Parathyroid adenoma (tissue), 2 donors: ENCODE measurements around the gene ZNF780B.

ENCODE experiments used
- H2AFZ ChIP-seq: fragments of 300-600 bp; sonication (generic); one replicate; pipeline ENCODE4 v1.7.0; 2017; ENCODE audit warnings: antibody characterized with exemption, mild to moderate bottlenecking
- H3K27ac ChIP-seq: fragments of 300-600 bp; sonication (generic); one replicate; pipeline ENCODE4 v1.7.0; 2017
- H3K27me3 ChIP-seq: fragments of 300-600 bp; sonication (generic); one replicate; pipeline ENCODE4 v1.7.0; 2017; ENCODE audit warnings: low read length; ENCODE audit not compliant: control insufficient read depth, insufficient read depth
- H3K36me3 ChIP-seq: fragments of 300-600 bp; sonication (generic); one replicate; pipeline ENCODE4 v1.7.0; 2017; ENCODE audit warnings: low read length; ENCODE audit not compliant: control insufficient read depth, insufficient read depth
- H3K4me1 ChIP-seq: fragments of 300-600 bp; sonication (generic); one replicate; pipeline ENCODE4 v1.7.0; 2017; ENCODE audit warnings: control low read depth
- H3K4me2 ChIP-seq: fragments of 300-600 bp; sonication (generic); one replicate; pipeline ENCODE4 v1.7.0; 2017; ENCODE audit warnings: low read length
- H3K4me3 ChIP-seq: fragments of 300-600 bp; sonication (generic); one replicate; pipeline ENCODE4 v1.7.0; 2017; ENCODE audit warnings: low read depth, low read length
- H3K79me2 ChIP-seq: fragments of 300-600 bp; sonication (generic); one replicate; pipeline ENCODE4 v1.7.0; 2017; ENCODE audit warnings: control low read depth
- H3K9ac ChIP-seq: fragments of 300-600 bp; sonication (generic); one replicate; pipeline ENCODE4 v1.7.0; 2017; ENCODE audit warnings: mild to moderate bottlenecking
- H3K9me3 ChIP-seq: fragments of 300-600 bp; sonication (generic); one replicate; pipeline ENCODE4 v1.7.0; 2017; ENCODE audit warnings: low read length; ENCODE audit not compliant: control insufficient read depth
- CTCF ChIP-seq: fragments of 300-600 bp; sonication (generic); IDR thresholded peaks from one replicate; pipeline ENCODE4 v1.7.0; 2017; ENCODE audit warnings: antibody characterized with exemption, mild to moderate bottlenecking
- donor health status: primary hyperparathyroidism.

ZNF780B gene

GRCh38 chr19:39987167-39987566 lies 68.9 kb downstream of the ZNF780B start:
- Histone ChIP-seq H3K9me3 (no peaks in the 10 kb centered on the region), H3K79me2 (peaks cover 3% of the 10 kb centered on the region), H3K27me3 (no peaks in the 10 kb centered on the region), H3K27ac (no peak overlapping the region), H3K4me1 (no peaks in the 10 kb centered on the region), H3K9ac (no peak overlapping the region), H2AFZ (no peak overlapping the region), H3K36me3 (no peaks in the 10 kb centered on the region), H3K4me3 (no peak overlapping the region), H3K4me2 (no peak overlapping the region)
- TF ChIP-seq CTCF: no peak

DNA sequence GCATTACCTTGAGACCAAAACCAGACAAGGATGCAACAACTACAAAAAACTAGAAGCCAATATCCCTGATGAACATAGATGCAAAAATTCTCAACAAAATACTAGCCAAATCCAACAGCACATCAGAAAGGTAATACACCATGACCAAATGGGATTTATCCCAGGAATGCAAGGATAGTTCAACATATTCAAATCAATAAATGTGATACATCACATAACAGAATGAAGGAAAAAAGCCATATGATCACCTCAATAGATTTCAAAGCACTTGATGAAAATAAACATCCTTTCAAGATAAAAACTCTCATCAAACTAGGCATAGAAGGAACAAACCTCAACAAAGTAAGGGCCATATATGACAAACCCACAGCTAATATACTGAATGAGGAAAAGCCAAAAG lies 69.4 kb downstream of the ZNF780B start:
- peaks cover 3% of the 10 kb centered on the region for H3K79me2 ChIP-seq
- no peaks in the 10 kb centered on the region for H3K36me3 ChIP-seq
- no peak overlapping the region for H2AFZ ChIP-seq
- no peak overlapping the region for H3K4me2 ChIP-seq
- no peaks in the 10 kb centered on the region for H3K27me3 ChIP-seq
- H3K4me3 ChIP-seq: no peak overlapping the region
- TF ChIP-seq CTCF: no peak
- H3K27ac ChIP-seq: no peak overlapping the region
- no peak overlapping the region for H3K9ac ChIP-seq
- no peaks in the 10 kb centered on the region for H3K9me3 ChIP-seq
- no peaks in the 10 kb centered on the region for H3K4me1 ChIP-seq

DNA sequence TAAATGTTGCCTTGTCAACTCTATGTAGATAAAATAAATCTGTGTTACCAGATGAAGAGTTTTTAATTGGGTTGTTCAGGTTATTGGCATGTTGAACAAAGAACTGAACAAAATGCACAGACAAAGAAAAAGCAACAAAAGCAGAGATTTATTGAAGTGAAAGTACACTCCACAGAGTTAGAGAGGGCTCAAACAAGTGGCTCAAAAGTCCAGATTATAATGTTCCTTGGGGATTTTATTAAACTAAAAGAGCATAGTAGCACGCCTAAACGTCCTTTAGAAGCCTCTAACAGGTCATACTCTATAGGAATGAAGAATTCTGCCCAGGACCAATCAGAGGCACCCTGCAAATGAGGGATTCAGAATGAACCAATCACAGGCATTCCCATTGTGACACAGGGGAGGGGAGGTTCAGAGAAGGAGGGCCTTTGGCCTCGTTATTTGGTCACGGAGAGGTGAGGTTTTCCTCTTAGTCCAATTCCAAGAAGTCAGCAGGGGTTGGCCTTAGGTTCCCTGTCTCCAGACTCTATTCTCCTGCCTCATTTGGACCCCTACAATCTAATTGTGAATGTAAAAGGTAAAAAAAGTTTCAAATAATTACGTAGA lies 72.2 kb downstream of the ZNF780B start:
- Histone ChIP-seq H3K36me3 (no peaks in the 10 kb centered on the region), H3K27me3 (no peaks in the 10 kb centered on the region), H3K27ac (no peak overlapping the region), H3K79me2 (no peaks in the 10 kb centered on the region), H3K9ac (no peak overlapping the region), H3K4me2 (no peak overlapping the region), H3K9me3 (no peaks in the 10 kb centered on the region), H2AFZ (no peak overlapping the region), H3K4me1 (no peaks in the 10 kb centered on the region), H3K4me3 (no peak overlapping the region)
- TF ChIP-seq CTCF: no peak

DNA sequence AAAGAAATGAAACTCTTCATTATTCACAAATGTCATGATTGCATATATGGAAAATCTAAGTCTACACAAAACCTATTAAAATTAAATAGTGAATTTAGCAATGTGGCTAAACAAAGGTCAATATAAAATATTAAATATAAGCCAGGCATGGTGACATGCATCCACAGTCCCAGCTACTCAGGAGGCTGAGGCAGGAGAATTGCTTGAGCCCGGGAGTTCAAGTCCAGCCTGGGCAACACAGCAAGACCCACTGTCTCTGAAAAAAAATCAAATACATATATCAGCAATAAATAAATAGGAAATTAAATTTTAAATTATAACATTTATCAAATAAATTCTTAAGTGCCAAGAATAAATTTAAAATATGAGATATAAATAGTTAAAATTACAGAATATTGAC lies 73.1 kb downstream of the ZNF780B start:
- H3K4me1 ChIP-seq: no peaks in the 10 kb centered on the region
- no peak for TF ChIP-seq CTCF
- no peaks in the 10 kb centered on the region for H3K36me3 ChIP-seq

More for the DNA sequence above, 73.1 kb downstream of the ZNF780B start:
- Histone ChIP-seq H3K4me2 (no peak overlapping the region), H3K79me2 (no peaks in the 10 kb centered on the region), H3K27me3 (no peaks in the 10 kb centered on the region), H3K9me3 (no peaks in the 10 kb centered on the region), H3K27ac (no peak overlapping the region), H3K9ac (no peak overlapping the region), H2AFZ (no peak overlapping the region), H3K4me3 (no peak overlapping the region)
